Esophagus squamous epithelium (tissue), 5 donors: ENCODE measurements around the gene UBE2G2. TPM values are rescaled to one million over a fixed set of nuclear protein-coding genes. Genes with fewer than 3 reads are reported as not detected.

Experiments
- DNase-seq: peaks from one replicate; lab custom pipeline; 2025; lab: John Stamatoyannopoulos, UW
- H3K27ac ChIP-seq, 4 donors: fragments of 200-600 bp; sonication (generic); one replicate each; pipeline ENCODE4 v1.5.1; 2016 to 2019; ENCODE audit warnings: mild to moderate bottlenecking in 1 of 4
- H3K27me3 ChIP-seq, 4 donors: fragments of 200-600 bp; sonication (generic); 1 replicate in 3 of 4; 2 replicates in 1 of 4; pipeline versions ENCODE4 v1.5.1 to v1.6.0; 2017 to 2021; ENCODE audit warnings: antibody characterized with exemption in 1 of 4
- H3K36me3 ChIP-seq, 3 donors: fragments of 200-600 bp; sonication (generic); one replicate each; pipeline ENCODE4 v1.5.1; 2016 to 2019
- H3K4me1 ChIP-seq, 3 donors: fragments of 200-600 bp; sonication (generic); one replicate each; pipeline ENCODE4 v1.5.1; 2017 to 2019
- H3K4me3 ChIP-seq, 4 donors: fragments of 200-600 bp; sonication (generic); 1 replicate in 3 of 4; 2 replicates in 1 of 4; pipeline ENCODE4 v1.5.1; 2016 to 2019; ENCODE audit warnings: mild to moderate bottlenecking in 2 of 4, moderate library complexity in 1 of 4
- H3K9me3 ChIP-seq, 3 donors: fragments of 200-600 bp; sonication (generic); one replicate each; pipeline ENCODE4 v1.5.1; 2016 to 2019
- POLR2A ChIP-seq, 4 donors: fragments of 450-650 bp; IDR thresholded peaks; one replicate each; pipeline ENCODE4 v1.6.1; 2017; ENCODE audit warnings: antibody characterized with exemption in 4 of 4, mild to moderate bottlenecking in 4 of 4, moderate library complexity in 3 of 4
- WGBS, 2 donors: methylation state at CpG; one replicate each; pipeline ENCODE4 v1.1.5; 2018; 5-methylcytosine and 5-hydroxymethylcytosine counted together
- intact Hi-C: fragments of 100-400 bp; cut with DNase I; formaldehyde crosslinking; loops from one replicate; pipeline ENCODE4 v1.15.0; 2022
- total RNA-seq, 4 donors: library from RNA; depleted of rRNA; stranded (reverse); fragments of >200 nt; gene quantifications; one replicate each; pipeline ENCODE4 v1.1.0, GENCODE V29; 2016
- TF ChIP-seq, protein P1 (sequence below), 6 experiments: fragments of 450-650 bp in 4 of 6; fragments of 200-600 bp in 2 of 6; sonication (generic) in 2 of 6; IDR thresholded peaks; one replicate each; pipeline ENCODE4 v1.5.1; 2016 to 2019; ENCODE audit warnings: antibody characterized with exemption in 6 of 6, mild to moderate bottlenecking in 4 of 6, moderate library complexity in 4 of 6
- donor health status: DM: yes; HTN: yes; CAD: no.

The UBE2G2 gene
- total RNA-seq, 4 donors from 2014 or later = 27.9 to 70.0 (median 51.1) TPM

- Histone ChIP-seq H3K27ac (no peak overlapping the region), H3K36me3 (peaks cover 24 to 56% (median 27%) of the 10 kb centered on the region in 3 donors), H3K27me3 (peaks cover 0 to 20% (median 0%) of the 10 kb centered on the region in 4 donors), H3K4me1 (peaks cover 13 to 23% (median 17%) of the 10 kb centered on the region in 3 donors), H3K9me3 (no peaks in the 10 kb centered on the region), H3K4me3 (no peak overlapping the region)
- intact Hi-C loops = no loop called here
- TF ChIP-seq, protein P1, sequence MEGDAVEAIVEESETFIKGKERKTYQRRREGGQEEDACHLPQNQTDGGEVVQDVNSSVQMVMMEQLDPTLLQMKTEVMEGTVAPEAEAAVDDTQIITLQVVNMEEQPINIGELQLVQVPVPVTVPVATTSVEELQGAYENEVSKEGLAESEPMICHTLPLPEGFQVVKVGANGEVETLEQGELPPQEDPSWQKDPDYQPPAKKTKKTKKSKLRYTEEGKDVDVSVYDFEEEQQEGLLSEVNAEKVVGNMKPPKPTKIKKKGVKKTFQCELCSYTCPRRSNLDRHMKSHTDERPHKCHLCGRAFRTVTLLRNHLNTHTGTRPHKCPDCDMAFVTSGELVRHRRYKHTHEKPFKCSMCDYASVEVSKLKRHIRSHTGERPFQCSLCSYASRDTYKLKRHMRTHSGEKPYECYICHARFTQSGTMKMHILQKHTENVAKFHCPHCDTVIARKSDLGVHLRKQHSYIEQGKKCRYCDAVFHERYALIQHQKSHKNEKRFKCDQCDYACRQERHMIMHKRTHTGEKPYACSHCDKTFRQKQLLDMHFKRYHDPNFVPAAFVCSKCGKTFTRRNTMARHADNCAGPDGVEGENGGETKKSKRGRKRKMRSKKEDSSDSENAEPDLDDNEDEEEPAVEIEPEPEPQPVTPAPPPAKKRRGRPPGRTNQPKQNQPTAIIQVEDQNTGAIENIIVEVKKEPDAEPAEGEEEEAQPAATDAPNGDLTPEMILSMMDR (IDR thresholded peaks at IDR 0.05) = no peak
- no peak for TF ChIP-seq POLR2A (IDR thresholded peaks at IDR 0.05)
- 88 to 97% methylated on average over 12 to 20 of the region's 36 CpGs for WGBS, 2 donors
- DNase-seq = no peak
These were observed 47.4 kb upstream of the UBE2G2 start for GRCh38 chr21:44848821-44849521.

- Histone ChIP-seq H3K27me3 (peaks cover 0 to 35% (median 0%) of the 10 kb centered on the region in 4 donors), H3K27ac (no peak overlapping the region), H3K4me1 (peaks cover 13 to 23% (median 17%) of the 10 kb centered on the region in 3 donors), H3K36me3 (peaks cover 24 to 42% (median 24%) of the 10 kb centered on the region in 3 donors), H3K9me3 (no peaks in the 10 kb centered on the region), H3K4me3 (no peak overlapping the region)
- intact Hi-C loops = no loop called here
- 79 to 88% methylated on average over 11 to 12 of the region's 24 CpGs for WGBS, 2 donors
- DNase-seq = no peak
- no peak for TF ChIP-seq POLR2A (IDR thresholded peaks at IDR 0.05)
- TF ChIP-seq, protein P1 (IDR thresholded peaks at IDR 0.05) = no peak
These were observed 45.8 kb upstream of the UBE2G2 start for GRCh38 chr21:44847261-44848056.

GRCh38 chr21:44846485-44847260 is 45.1 kb upstream of the UBE2G2 start:
- TF ChIP-seq POLR2A (IDR thresholded peaks at IDR 0.05) = no peak
- TF ChIP-seq, protein P1 (IDR thresholded peaks at IDR 0.05) = no peak
- peak overlapping the region in 1 of 4 donors; percentile 50 for H3K27ac ChIP-seq
- peaks cover 0 to 43% (median 0%) of the 10 kb centered on the region in 4 donors for H3K27me3 ChIP-seq
- peaks cover 24 to 34% (median 24%) of the 10 kb centered on the region in 3 donors for H3K36me3 ChIP-seq
- H3K4me3 ChIP-seq = peak overlapping the region in 2 of 4 donors; percentile 37 to 61
- intact Hi-C loops = no loop called here
- no peak for DNase-seq
- peaks cover 13 to 23% (median 17%) of the 10 kb centered on the region in 3 donors for H3K4me1 ChIP-seq
- no peaks in the 10 kb centered on the region for H3K9me3 ChIP-seq
- WGBS, 2 donors = 22 to 23% methylated on average over 15 to 20 of the region's 27 CpGs

DNA sequence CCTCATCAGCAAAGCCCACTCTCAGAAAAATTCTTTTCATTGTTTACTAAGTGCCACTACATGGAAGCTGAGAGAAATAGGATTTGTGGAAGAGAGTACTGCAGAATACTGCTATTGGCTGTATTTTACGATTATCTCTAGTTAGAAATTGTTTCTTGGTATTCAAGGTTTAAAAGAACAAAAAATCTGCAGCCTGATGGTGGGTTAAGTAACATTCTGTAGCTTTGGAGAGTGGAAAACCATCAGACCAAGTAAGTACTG is 44.5 kb upstream of the UBE2G2 start:
- Histone ChIP-seq H3K27ac (peak overlapping the region; percentile 3 to 50 (median 33)), H3K4me1 (peaks cover 13 to 23% (median 17%) of the 10 kb centered on the region in 3 donors)
- 11 to 20% methylated on average over 1 of the region's 1 CpG for WGBS, 2 donors

More for the DNA sequence above, 44.5 kb upstream of the UBE2G2 start:
- Histone ChIP-seq H3K27me3 (peaks cover 0 to 48% (median 0%) of the 10 kb centered on the region in 4 donors), H3K4me3 (peak overlapping the region in 3 of 4 donors; percentile 26 to 61 (median 37)), H3K9me3 (no peaks in the 10 kb centered on the region), H3K36me3 (peaks cover 21 to 29% (median 21%) of the 10 kb centered on the region in 3 donors)
- TF ChIP-seq, protein P1 (IDR thresholded peaks at IDR 0.05) = no peak
- no peak for TF ChIP-seq POLR2A (IDR thresholded peaks at IDR 0.05)
- no peak for DNase-seq
- intact Hi-C loops = no loop called here
